NT2/D1 (cell line): ENCODE results near the gene AK9.

Experiments used
- SUZ12 ChIP-seq: IDR thresholded peaks from 2 replicates; pipeline ENCODE4 v1.6.1; 2011; ENCODE audit not compliant: insufficient read length, insufficient read depth; ENCODE audit errors: extremely low read depth
- YY1 ChIP-seq: IDR thresholded peaks from 2 replicates; pipeline ENCODE4 v1.6.1; 2011; ENCODE audit not compliant: insufficient read length, insufficient read depth
- ZNF274 ChIP-seq: IDR thresholded peaks from 2 replicates; pipeline ENCODE4 v1.6.1; 2011; ENCODE audit warnings: mild to moderate bottlenecking, low read depth, low read length

DNA sequence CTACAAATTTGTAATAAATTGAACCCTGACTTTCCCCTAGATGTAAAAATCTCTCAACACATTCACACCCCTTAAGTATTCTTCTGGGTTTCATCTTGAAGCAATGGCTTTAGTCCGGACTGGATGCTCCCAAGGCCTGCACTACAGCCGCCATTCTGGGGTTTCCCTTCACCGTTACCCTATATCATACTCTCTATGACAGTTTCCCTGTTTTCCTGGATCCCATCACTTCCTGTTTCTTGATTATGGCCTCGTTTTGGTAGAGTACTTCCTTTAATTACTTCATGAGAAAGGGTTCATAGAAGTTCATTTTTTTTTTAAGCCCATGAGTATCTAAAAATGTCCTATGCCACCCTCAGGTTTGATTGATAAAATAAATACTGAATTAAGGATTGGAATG, 11.8 kb upstream of the AK9 start:
- TF ChIP-seq ZNF274 (no peak), YY1 (no peak), SUZ12 (no peak)
